CD4-positive, alpha-beta T cell treated with Interleukin-6 at 100 ng/mL for 8 hours (primary cell): ENCODE measurements around the gene ST8SIA5.

Source experiments
- DNase-seq: peaks from one replicate; pipeline ENCODE4 v3.0.0-alpha.2; 2020; ENCODE audit warnings: mixed read lengths, low spot score

ST8SIA5 gene

DNA sequence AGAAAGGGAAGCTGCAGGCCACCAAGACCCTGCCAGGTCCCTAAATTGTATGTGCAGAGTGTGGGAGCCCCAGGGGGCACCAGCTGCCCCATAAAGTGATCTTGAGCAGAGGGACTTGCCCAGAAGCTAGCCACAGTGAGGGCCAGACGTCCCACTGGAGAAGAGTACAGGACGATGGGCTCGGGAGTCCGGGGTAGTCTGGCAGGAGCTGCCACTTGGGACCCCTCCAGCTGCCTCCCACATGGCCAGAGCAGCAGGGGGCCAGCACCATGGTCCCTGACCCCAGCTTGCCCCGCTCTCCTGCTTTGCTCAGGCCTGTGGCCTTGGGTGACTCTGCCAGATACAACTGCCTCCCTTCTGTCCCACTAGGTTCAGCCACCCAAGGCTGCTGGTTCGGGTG, 88.2 kb downstream of the ST8SIA5 start:
- no peak for DNase-seq

DNA sequence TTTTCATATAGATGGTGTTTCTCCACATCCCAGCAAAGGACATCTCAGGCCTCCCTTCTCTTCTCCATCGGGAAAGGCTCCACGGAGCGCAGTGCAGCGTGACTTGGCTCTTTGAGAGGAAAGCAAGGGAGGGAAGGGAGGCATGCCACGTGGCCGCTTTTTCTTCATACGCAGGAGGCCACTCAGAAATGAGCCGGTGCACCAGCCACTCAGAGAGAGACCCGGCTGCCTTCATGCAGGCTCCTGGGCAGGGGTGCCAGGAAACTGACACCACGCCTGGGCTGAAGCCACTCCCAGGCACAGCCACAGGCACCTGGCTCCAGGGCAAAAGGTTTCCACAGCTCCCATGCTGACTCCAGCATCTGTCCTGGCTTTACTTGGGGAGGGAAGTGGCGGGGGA, 88.7 kb downstream of the ST8SIA5 start:
- no peak for DNase-seq

- no peak for DNase-seq
Observed at GRCh38 chr18:46663539-46663938, 93.3 kb downstream of the ST8SIA5 start.

- no peak for DNase-seq
Observed at GRCh38 chr18:46660957-46661749, 95.7 kb downstream of the ST8SIA5 start.

DNA sequence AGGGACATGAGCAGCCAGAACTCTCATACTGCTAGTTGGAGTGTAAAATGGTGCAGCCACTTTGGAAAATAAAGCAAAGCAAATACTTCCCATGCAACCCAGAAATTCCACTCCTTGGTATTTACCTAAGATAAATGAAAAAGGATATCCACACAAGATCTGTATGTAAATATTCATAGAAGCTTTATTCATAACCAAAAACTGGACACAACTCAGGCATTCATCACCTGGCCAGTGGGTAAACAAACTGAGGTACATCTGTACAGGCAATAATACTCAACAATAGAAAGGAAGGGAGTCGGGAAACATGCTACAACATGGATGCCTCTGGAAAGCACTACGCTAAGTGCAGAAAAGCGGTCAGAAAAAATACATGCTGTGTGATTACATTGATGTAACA, 97.4 kb downstream of the ST8SIA5 start:
- no peak for DNase-seq

DNA sequence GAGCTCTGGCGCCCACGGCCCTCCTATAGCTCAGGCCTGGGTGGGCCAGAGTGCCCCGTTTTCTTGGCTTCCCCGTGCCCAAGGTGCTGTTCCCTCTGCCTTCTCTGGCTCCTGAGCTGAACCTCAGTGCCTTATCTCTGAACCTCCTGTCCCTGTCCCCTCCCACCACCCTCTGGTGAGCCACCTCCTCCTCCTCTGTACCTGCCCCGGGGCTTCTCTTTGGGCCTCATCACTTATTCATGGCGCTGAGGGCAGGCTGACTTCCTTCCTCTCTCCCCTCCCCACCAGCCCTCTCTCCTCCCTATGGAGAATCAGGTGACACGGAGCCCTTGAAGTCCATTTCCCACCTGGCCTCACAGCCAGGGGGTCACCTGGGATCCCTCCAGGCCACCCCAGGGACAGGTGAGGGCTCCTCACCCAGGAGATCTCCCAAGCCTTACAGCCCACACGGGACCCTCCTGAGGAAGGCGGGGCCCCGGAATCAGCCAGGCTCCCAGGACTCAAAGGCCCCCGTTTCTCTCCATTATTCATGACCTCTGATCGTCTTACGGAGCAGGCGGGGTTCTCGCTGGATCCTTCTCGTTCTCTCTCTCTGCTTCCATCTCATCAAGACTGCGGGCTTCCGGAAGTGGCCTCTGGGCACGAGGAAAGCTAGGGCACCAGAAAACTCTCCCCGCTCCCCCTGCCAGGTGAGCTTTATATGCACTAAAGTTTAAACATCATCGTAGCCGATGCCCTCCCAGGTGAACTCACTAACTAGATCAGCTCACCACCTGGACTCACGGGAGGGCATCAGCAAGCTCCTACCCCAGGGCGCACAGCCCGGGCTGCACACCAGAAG, 99.5 kb downstream of the ST8SIA5 start, which contains the start of gene LOXHD1:
TSS of gene LOXHD1 (minus strand) at position 106 of the 841 bp plus-strand sequence. CDS start 187 bp downstream, outside the sequence.
- no peak for DNase-seq

GRCh38 chr18:46656326-46657114, 100.3 kb downstream of the ST8SIA5 start:
- no peak for DNase-seq

GRCh38 chr18:46652372-46652771, 104.5 kb downstream of the ST8SIA5 start:
- no peak for DNase-seq

DNA sequence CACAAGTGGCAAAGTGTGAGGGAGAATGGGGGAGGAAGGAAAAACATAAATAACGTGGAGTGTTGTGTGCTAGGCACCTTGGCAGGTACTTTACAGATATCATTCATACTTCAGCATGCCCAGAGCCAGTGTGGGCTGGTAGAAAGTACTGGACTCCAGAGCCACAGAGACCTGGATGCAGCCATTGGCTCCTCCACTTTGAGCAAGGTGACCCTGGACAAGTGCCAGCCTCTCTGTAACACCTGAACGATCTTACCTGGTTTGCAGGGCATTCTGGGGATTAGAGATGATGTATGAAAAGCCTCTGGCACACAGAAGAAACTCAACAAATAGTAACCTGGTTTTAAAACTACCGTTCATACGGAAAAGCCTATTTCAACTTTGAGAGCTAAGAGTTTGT, 106.2 kb downstream of the ST8SIA5 start:
- DNase-seq = no peak

- DNase-seq = no peak
Observed at GRCh38 chr18:46649071-46649862, 107.6 kb downstream of the ST8SIA5 start.

DNA sequence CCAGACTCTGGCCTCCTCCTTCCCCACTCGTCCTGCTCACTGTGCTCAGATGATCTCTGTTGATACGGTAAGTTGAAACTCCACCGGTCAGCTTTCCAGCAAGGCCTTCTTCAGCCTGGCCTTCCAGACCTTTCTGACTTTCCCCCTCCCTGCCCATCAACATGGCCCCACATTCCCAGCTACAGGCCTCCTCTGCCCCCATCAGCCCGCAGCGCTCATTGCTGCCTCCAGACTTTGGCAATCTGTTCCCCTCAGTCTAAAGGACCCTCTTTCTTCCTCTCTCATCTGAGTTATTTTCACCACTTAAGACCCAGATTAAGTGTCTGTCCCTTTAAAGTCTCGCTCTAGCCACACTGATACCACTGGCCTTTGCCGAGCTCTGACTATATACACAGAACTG, 110.4 kb downstream of the ST8SIA5 start:
- DNase-seq = no peak

- no peak for DNase-seq
Observed at GRCh38 chr18:46642561-46642960, 114.3 kb downstream of the ST8SIA5 start.

DNA sequence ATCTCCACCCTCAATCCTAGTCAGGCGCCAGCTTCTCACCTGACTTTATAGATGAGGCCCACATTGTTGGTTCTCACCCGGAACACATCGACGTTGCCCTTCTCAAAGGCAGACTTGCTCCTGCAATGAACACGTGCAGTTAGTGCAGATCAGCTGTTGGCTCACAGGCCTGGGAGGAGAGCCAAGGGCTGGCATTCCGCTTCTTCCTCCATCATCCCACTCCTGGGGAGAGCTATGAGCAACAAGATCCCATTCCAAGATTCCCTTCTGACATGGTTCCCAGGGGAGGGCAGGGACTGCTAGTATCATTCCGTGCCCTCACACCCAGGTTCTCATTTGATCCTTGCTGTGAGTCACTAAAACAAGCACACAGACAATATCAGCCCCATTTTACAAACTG, 114.9 kb downstream of the ST8SIA5 start:
- DNase-seq = no peak

GRCh38 chr18:46639386-46639785, 117.5 kb downstream of the ST8SIA5 start:
- no peak for DNase-seq

- DNase-seq = no peak
Observed at GRCh38 chr18:46636040-46636630, 120.7 kb downstream of the ST8SIA5 start.

DNA sequence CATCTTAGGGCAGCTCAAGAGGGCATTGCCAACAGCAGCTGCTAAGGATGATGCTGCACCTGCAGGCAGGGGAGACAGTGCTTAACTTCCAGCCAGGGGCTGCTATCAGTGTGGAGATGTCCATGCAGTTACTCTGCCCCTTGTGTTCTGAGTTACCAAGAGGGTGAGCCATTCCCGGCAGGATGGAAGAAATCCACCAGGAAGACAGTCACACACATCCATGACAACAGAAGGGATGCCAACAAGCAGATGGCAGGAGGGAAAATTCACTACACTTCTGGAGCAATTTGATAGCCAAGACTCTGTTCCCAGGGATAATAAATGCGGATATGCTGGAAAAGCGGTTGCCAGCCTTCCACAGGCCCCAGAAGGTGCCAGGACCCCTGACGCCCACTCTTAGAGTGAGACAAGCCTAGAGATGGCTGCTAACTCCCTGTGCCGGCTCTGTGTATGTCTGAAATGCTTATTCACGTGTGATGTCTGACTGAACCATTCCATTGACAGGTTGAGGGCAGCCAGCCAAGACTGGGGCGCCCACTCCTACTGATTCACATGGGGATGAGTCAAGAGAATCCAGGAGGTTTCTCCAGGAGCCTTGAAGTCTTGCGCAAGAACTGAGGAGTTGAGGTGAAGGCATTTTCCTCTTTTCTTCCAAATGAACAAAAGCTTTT, 124.3 kb downstream of the ST8SIA5 start:
- DNase-seq = no peak

GRCh38 chr18:46630991-46631390, 125.9 kb downstream of the ST8SIA5 start:
- DNase-seq = no peak

- DNase-seq = no peak
Observed at GRCh38 chr18:46630160-46630559, 126.7 kb downstream of the ST8SIA5 start.

- no peak for DNase-seq
Observed at GRCh38 chr18:46629361-46629760, 127.5 kb downstream of the ST8SIA5 start.

- no peak for DNase-seq
Observed at GRCh38 chr18:46628206-46628605, 128.6 kb downstream of the ST8SIA5 start.

DNA sequence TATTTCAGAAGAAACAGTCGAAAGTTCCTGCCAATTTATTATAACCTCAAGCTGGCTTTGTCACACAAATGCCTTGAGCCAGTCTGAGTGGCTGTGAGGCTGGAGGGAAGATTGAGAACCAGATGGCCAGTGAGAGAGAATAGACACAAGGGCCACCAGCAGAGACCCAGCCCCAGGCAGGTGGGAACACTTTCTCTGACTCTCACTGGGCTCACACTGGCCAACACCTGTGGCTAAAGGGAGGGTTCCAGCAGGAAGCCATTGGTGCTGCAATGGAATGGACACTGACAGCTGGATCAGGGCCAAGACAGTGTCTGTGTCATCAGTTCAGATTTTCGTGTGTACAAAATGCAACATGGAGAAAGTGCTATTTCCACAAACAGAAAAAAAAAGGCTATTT, 129.7 kb downstream of the ST8SIA5 start:
- no peak for DNase-seq
